CD14-positive monocyte (primary cell): Measurements from ENCODE around the gene DAZAP1. TPM values are rescaled to one million over a fixed set of nuclear protein-coding genes. Genes with fewer than 3 reads are reported as not detected.
A peak's percentile ranks its signal among the peaks of the same experiment; 100 is the strongest.

ENCODE experiments used
- DNase-seq, 3 donors: peaks; one replicate each; pipeline ENCODE4 v3.0.0-alpha.2; 2011 to 2022
- H2AFZ ChIP-seq: 2 replicates; pipeline ENCODE4 v1.6.0; 2012; ENCODE audit warnings: mild to moderate bottlenecking, low read depth, low read length, inconsistent platforms; ENCODE audit not compliant: insufficient read depth, poor library complexity, severe bottlenecking
- H3K27ac ChIP-seq, 2 donors: 1 replicate in 1 of 2; 2 replicates in 1 of 2; pipeline ENCODE4 v1.5.1; 2012 to 2013; ENCODE audit warnings: low read length in 2 of 2, control low read depth in 1 of 2, inconsistent platforms in 1 of 2, low read depth in 1 of 2, mild to moderate bottlenecking in 1 of 2
- H3K27me3 ChIP-seq, 2 donors: one replicate each; pipeline versions ENCODE4 v1.6.0 to v1.6.1; 2011 to 2013; ENCODE audit warnings: low read length in 2 of 2; ENCODE audit not compliant: control insufficient read depth in 2 of 2, insufficient read depth in 2 of 2
- H3K36me3 ChIP-seq, 2 donors: replicated peaks in 1 of 2; 1 replicate in 1 of 2; 2 replicates in 1 of 2; pipeline versions ENCODE4 v1.5.1 to v1.6.1; 2012 to 2013; ENCODE audit warnings: low read length in 2 of 2, control low read depth in 1 of 2, inconsistent platforms in 1 of 2, mild to moderate bottlenecking in 1 of 2; ENCODE audit not compliant: insufficient read depth in 2 of 2, control insufficient read depth in 1 of 2
- H3K4me1 ChIP-seq, 2 donors: 1 replicate in 1 of 2; 2 replicates in 1 of 2; pipeline versions ENCODE4 v1.5.1 to v1.6.1; 2012 to 2013; ENCODE audit warnings: low read length in 2 of 2, control low read depth in 1 of 2, inconsistent platforms in 1 of 2, mild to moderate bottlenecking in 1 of 2, moderate library complexity in 1 of 2; ENCODE audit not compliant: insufficient read depth in 2 of 2, control insufficient read depth in 1 of 2
- H3K4me2 ChIP-seq: replicated peaks from 2 replicates; pipeline ENCODE3; 2012; ENCODE audit warnings: low read length, moderate library complexity, mild to moderate bottlenecking; ENCODE audit not compliant: poor library complexity, severe bottlenecking; ENCODE audit errors: extremely low read depth
- H3K4me3 ChIP-seq, 3 experiments: fragments of 200-600 bp in 1 of 3; sonication (generic) in 1 of 3; replicated peaks in 1 of 3; 1 replicate in 2 of 3; 2 replicates in 1 of 3; pipeline ENCODE4 v1.5.1; 2011 to 2013; ENCODE audit warnings: low read length in 3 of 3, mild to moderate bottlenecking in 3 of 3, control low read depth in 2 of 3, low read depth in 2 of 3, inconsistent platforms in 1 of 3, moderate library complexity in 1 of 3
- H3K79me2 ChIP-seq: 2 replicates; pipeline ENCODE4 v1.6.0; 2012; ENCODE audit warnings: mild to moderate bottlenecking, control low read depth, inconsistent platforms, low read length, moderate library complexity; ENCODE audit not compliant: insufficient read depth
- H3K9ac ChIP-seq: 2 replicates; pipeline ENCODE4 v1.6.0; 2017; ENCODE audit warnings: low read length, mild to moderate bottlenecking; ENCODE audit not compliant: insufficient read depth, poor library complexity, severe bottlenecking
- H3K9me3 ChIP-seq, 2 donors: replicated peaks in 1 of 2; 1 replicate in 1 of 2; 2 replicates in 1 of 2; pipeline versions ENCODE4 v1.5.1 to v1.6.1; 2012 to 2013; ENCODE audit warnings: low read length in 2 of 2, control low read depth in 1 of 2; ENCODE audit not compliant: control insufficient read depth in 1 of 2, insufficient read depth in 1 of 2
- H4K20me1 ChIP-seq: 2 replicates; pipeline ENCODE4 v1.6.0; 2012; ENCODE audit warnings: mild to moderate bottlenecking, low read length, control low read depth, moderate library complexity; ENCODE audit not compliant: insufficient read depth
- H3K27ac Mint-ChIP-seq, 7 donors: one replicate each; pipeline ENCODE4 v1.8.0; 2020; ENCODE audit warnings: mild to moderate bottlenecking in 7 of 7, mixed read lengths in 7 of 7, moderate library complexity in 6 of 7, inconsistent platforms in 2 of 7
- H3K27me3 Mint-ChIP-seq, 3 donors: one replicate each; pipeline ENCODE4 v1.8.0; 2021 to 2022; ENCODE audit warnings: low read depth in 3 of 3, mild to moderate bottlenecking in 3 of 3, mixed read lengths in 3 of 3, moderate library complexity in 3 of 3, inconsistent platforms in 1 of 3
- H3K36me3 Mint-ChIP-seq, 2 donors: one replicate each; pipeline ENCODE4 v1.8.0; 2020; ENCODE audit warnings: mixed read lengths in 2 of 2, inconsistent platforms in 1 of 2, mild to moderate bottlenecking in 1 of 2
- H3K4me1 Mint-ChIP-seq: one replicate; pipeline ENCODE4 v1.8.0; 2020; ENCODE audit warnings: mild to moderate bottlenecking, mixed read lengths
- H3K4me3 Mint-ChIP-seq, 2 donors: one replicate each; pipeline ENCODE4 v1.8.0; 2020; ENCODE audit warnings: mild to moderate bottlenecking in 2 of 2, mixed read lengths in 2 of 2, moderate library complexity in 1 of 2
- H3K9me3 Mint-ChIP-seq, 7 donors: one replicate each; pipeline ENCODE4 v1.8.0; 2020 to 2022; ENCODE audit warnings: mixed read lengths in 7 of 7, mild to moderate bottlenecking in 6 of 7, moderate library complexity in 6 of 7, inconsistent platforms in 2 of 7
- CTCF ChIP-seq: fragments of 200-600 bp; IDR thresholded peaks from one replicate; pipeline ENCODE4 v1.8.0; 2022; ENCODE audit warnings: antibody characterized with exemption, mild to moderate bottlenecking
- WGBS: methylation state at CpG from one replicate; pipeline ENCODE4 v1.1.5; 2013; ENCODE audit warnings: missing lambda C conversion rate; ENCODE audit not compliant: insufficient coverage; 5-methylcytosine and 5-hydroxymethylcytosine counted together
- intact Hi-C, 2 donors: fragments of 100-400 bp; cut with micrococcal nuclease; formaldehyde crosslinking; loops; one replicate each; pipeline versions ENCODE4 v1.15.0 to v1.15.1; 2023
- polyA plus RNA-seq, 3 donors: library from polyadenylated mRNA; depleted of rRNA in 1 of 3; unstranded in 2 of 3; stranded (reverse) in 1 of 3; fragments of 300-500 nt in 2 of 3; fragments of >200 nt in 1 of 3; fragmentation: Illumina TruSeq in 2 of 3; gene quantifications; 1 replicate in 2 of 3; 2 replicates in 1 of 3; pipeline ENCODE4 v1.2.3, GENCODE V29; 2012 to 2021

DAZAP1 gene
- polyA plus RNA-seq, 3 donors, result 3.3 to 57.1 (median 4.2) TPM

DNA sequence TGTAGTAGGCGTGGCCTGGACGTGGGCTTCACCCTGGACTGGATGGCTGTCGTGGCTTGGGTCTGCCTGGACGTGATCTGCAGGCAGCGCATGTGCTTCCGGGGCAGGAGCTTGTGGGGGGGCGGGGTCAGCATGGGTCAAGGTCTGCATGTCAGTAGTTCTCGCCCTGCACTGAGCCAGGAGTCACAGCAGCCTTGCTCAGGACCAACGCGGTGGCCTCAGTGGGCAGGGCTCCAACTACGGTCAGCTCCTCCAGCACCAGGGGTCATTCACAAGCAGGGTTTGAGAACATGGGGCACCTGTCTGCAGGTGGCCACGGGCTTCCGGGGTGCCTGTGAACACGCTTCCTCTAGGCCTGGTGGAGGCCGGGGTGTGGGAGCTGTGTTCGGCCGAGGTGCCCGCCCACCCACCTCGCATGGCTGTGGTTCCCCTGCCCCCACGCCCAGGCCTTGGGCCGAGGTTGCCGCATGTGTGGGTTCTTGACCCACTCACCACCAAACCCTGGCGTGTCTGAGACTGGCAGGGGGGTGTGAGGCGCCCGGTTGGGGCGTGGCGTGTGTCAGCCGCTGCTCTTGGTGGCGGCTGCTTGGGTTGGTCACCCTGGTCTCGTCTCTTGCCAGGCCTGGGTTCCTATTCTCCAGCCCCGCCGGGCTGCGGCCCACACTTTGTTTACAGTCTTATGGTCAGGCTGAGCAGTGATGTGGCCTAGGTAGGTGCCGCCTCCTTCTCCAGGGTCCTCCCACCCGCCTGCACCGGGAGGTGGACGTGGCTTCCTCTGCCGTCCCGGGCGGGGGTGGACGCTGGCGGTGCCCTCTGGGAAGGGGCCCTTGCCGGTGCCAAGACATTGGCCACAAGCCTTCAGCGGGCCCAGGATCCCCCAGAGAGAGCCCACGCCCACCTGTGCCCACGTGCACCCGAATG lies 26.0 kb downstream of the DAZAP1 start:
- H4K20me1 ChIP-seq, result peaks cover 60% of the 10 kb centered on the region
- intact Hi-C loops, result no loop called here
- H3K4me3 ChIP-seq, result no peak overlapping the region
- H3K36me3 Mint-ChIP-seq, result peaks cover 26 to 56% of the 10 kb centered on the region in 2 donors
- H3K4me1 Mint-ChIP-seq, result peaks cover 10% of the 10 kb centered on the region
- DNase-seq, result no peak
- H3K36me3 ChIP-seq, result peaks cover 51 to 68% of the 10 kb centered on the region in 2 donors
- H3K9ac ChIP-seq, result no peak overlapping the region
- no peaks in the 10 kb centered on the region for H3K27me3 ChIP-seq
- 93% methylated on average over 45 of the region's 47 CpGs for WGBS
- peaks cover 0 to 2% (median 0%) of the 10 kb centered on the region in 7 donors for H3K9me3 Mint-ChIP-seq
- no peak overlapping the region for H3K4me3 Mint-ChIP-seq
- H3K4me1 ChIP-seq, result peaks cover 4 to 6% of the 10 kb centered on the region in 2 donors
- peaks cover 8% of the 10 kb centered on the region for H3K79me2 ChIP-seq
- no peak overlapping the region for H2AFZ ChIP-seq
- no peak overlapping the region for H3K27ac ChIP-seq
- no peak overlapping the region for H3K4me2 ChIP-seq
- peak overlapping the region in 1 of 7 donors; percentile 52 for H3K27ac Mint-ChIP-seq
- TF ChIP-seq CTCF, result no peak
- no peaks in the 10 kb centered on the region for H3K9me3 ChIP-seq
- H3K27me3 Mint-ChIP-seq, result peaks cover 0 to 4% (median 1%) of the 10 kb centered on the region in 3 donors

GRCh38 chr19:1434040-1434366 lies 26.6 kb downstream of the DAZAP1 start:
- Mint-ChIP-seq H3K4me1 (peaks cover 12% of the 10 kb centered on the region), H3K4me3 (no peak overlapping the region), H3K9me3 (peaks cover 0 to 2% (median 0%) of the 10 kb centered on the region in 7 donors), H3K27me3 (peaks cover 0 to 4% (median 1%) of the 10 kb centered on the region in 3 donors), H3K36me3 (peaks cover 26 to 53% of the 10 kb centered on the region in 2 donors), H3K27ac (no peak overlapping the region)
- 95% methylated on average over 17 of the region's 17 CpGs for WGBS
- Histone ChIP-seq H2AFZ (no peak overlapping the region), H3K4me1 (peaks cover 5 to 11% of the 10 kb centered on the region in 2 donors), H3K4me3 (no peak overlapping the region), H3K79me2 (peaks cover 14% of the 10 kb centered on the region), H3K27ac (no peak overlapping the region), H3K27me3 (no peaks in the 10 kb centered on the region), H3K4me2 (no peak overlapping the region), H4K20me1 (peaks cover 60% of the 10 kb centered on the region), H3K9me3 (no peaks in the 10 kb centered on the region), H3K36me3 (peaks cover 46 to 62% of the 10 kb centered on the region in 2 donors), H3K9ac (no peak overlapping the region)
- TF ChIP-seq CTCF, result no peak
- intact Hi-C loops, result no loop called here
- DNase-seq, result no peak
